OCI-LY1 (cell line): Measurements from ENCODE around the gene TEN1.

ENCODE experiments used
- H2AFZ ChIP-seq: fragments of 200-600 bp; sonication (generic), shearing (Covaris generic); 2 replicates; pipeline ENCODE4 v1.6.0; 2014; ENCODE audit warnings: antibody characterized with exemption, mild to moderate bottlenecking, low read length
- H3F3A ChIP-seq: fragments of 200-600 bp; sonication (generic), shearing (Covaris generic); 2 replicates; pipeline ENCODE4 v1.6.0; 2014; ENCODE audit warnings: mild to moderate bottlenecking, antibody characterized with exemption, low read length, moderate library complexity; ENCODE audit not compliant: insufficient read depth
- H3K27ac ChIP-seq: fragments of 200-600 bp; sonication (generic); 2 replicates; pipeline ENCODE4 v1.5.1; 2014; ENCODE audit warnings: low read length, mixed run types, mild to moderate bottlenecking, low read depth; ENCODE audit not compliant: poor library complexity, severe bottlenecking
- H3K27me3 ChIP-seq: fragments of 200-600 bp; sonication (generic); 2 replicates; pipeline ENCODE4 v1.6.0; 2014; ENCODE audit warnings: antibody characterized with exemption, mild to moderate bottlenecking, low read length, moderate library complexity; ENCODE audit not compliant: insufficient read depth
- H3K36me3 ChIP-seq: fragments of 200-600 bp; sonication (generic); 2 replicates; pipeline ENCODE4 v1.6.1; 2014; ENCODE audit warnings: mild to moderate bottlenecking, antibody characterized with exemption, low read length, moderate library complexity, mixed read lengths; ENCODE audit not compliant: insufficient read depth
- H3K4me1 ChIP-seq: fragments of 200-600 bp; sonication (generic); 2 replicates; pipeline ENCODE4 v1.5.1; 2014; ENCODE audit warnings: mild to moderate bottlenecking, low read length, moderate library complexity; ENCODE audit not compliant: insufficient read depth, severe bottlenecking
- H3K4me2 ChIP-seq: fragments of 200-600 bp; sonication (generic), shearing (Covaris generic); 2 replicates; pipeline ENCODE4 v1.6.1; 2014; ENCODE audit warnings: low read length
- H3K4me3 ChIP-seq: fragments of 200-600 bp; sonication (generic); 2 replicates; pipeline ENCODE4 v1.5.1; 2014; ENCODE audit warnings: low read length, low read depth, mild to moderate bottlenecking, mixed read lengths; ENCODE audit not compliant: poor library complexity, severe bottlenecking
- H3K79me2 ChIP-seq: fragments of 200-600 bp; shearing (Covaris generic); 2 replicates; pipeline ENCODE4 v1.6.1; 2016; ENCODE audit warnings: mixed run types, low read length, mixed read lengths; ENCODE audit not compliant: insufficient read depth
- H3K9ac ChIP-seq: fragments of 200-600 bp; sonication (generic), shearing (Covaris generic); 2 replicates; pipeline ENCODE4 v1.6.1; 2014; ENCODE audit warnings: mild to moderate bottlenecking, low read length, mixed read lengths
- H3K9me2 ChIP-seq: fragments of 200-600 bp; sonication (generic), shearing (Covaris generic); 2 replicates; pipeline ENCODE4 v1.6.1; 2014; ENCODE audit warnings: low read depth, mild to moderate bottlenecking, low read length, mixed read lengths
- H3K9me3 ChIP-seq: fragments of 200-600 bp; shearing (Covaris generic); 2 replicates; pipeline ENCODE4 v1.6.1; 2014; ENCODE audit warnings: low read length, mixed read lengths
- H4K20me1 ChIP-seq: fragments of 200-600 bp; sonication (generic), shearing (Covaris generic); 2 replicates; pipeline ENCODE4 v1.6.0; 2016; ENCODE audit warnings: mild to moderate bottlenecking, low read length; ENCODE audit not compliant: insufficient read depth
- CTCF ChIP-seq: fragments of 200-600 bp; sonication (generic), shearing (Covaris generic); IDR thresholded peaks from 2 replicates; pipeline ENCODE4 v1.5.1; 2017; ENCODE audit warnings: mild to moderate bottlenecking, antibody characterized with exemption, low read length, moderate library complexity, mixed read lengths
- EZH2 ChIP-seq: fragments of 200-600 bp; sonication (generic), shearing (Covaris generic); IDR thresholded peaks from 2 replicates; pipeline ENCODE4 v1.8.0; 2017; ENCODE audit warnings: borderline replicate concordance, mixed run types, mild to moderate bottlenecking, antibody characterized with exemption, low read length, moderate library complexity, mixed read lengths

TEN1 gene

GRCh38 chr17:75995385-75995925, 16.4 kb downstream of the TEN1 start:
- no peaks in the 10 kb centered on the region for H4K20me1 ChIP-seq
- no peaks in the 10 kb centered on the region for H3K9me2 ChIP-seq
- H3K9ac ChIP-seq = no peak overlapping the region
- H3F3A ChIP-seq = no peaks in the 10 kb centered on the region
- no peak overlapping the region for H3K4me2 ChIP-seq
- no peaks in the 10 kb centered on the region for H3K27me3 ChIP-seq
- H2AFZ ChIP-seq = no peak overlapping the region
- no peaks in the 10 kb centered on the region for H3K79me2 ChIP-seq
- H3K4me1 ChIP-seq = peaks cover 18% of the 10 kb centered on the region
- no peak overlapping the region for H3K4me3 ChIP-seq
- TF ChIP-seq EZH2 (no peak), CTCF (no peak)
- no peaks in the 10 kb centered on the region for H3K9me3 ChIP-seq
- peaks cover 7% of the 10 kb centered on the region; the same call in 1 of the 2 replicates for H3K36me3 ChIP-seq
- H3K27ac ChIP-seq = no peak overlapping the region

- Histone ChIP-seq H2AFZ (no peak overlapping the region), H4K20me1 (no peaks in the 10 kb centered on the region), H3K9me2 (no peaks in the 10 kb centered on the region), H3K36me3 (0 out of 2 replicates have a peak, but pooled peaks cover under 1% of the 10 kb centered on the region), H3K79me2 (no peaks in the 10 kb centered on the region), H3F3A (no peaks in the 10 kb centered on the region), H3K4me2 (no peak overlapping the region), H3K9ac (no peak overlapping the region), H3K9me3 (no peaks in the 10 kb centered on the region), H3K27ac (no peak overlapping the region), H3K4me3 (no peak overlapping the region), H3K27me3 (no peaks in the 10 kb centered on the region), H3K4me1 (peaks cover 14% of the 10 kb centered on the region)
- TF ChIP-seq CTCF = no peak
- no peak for TF ChIP-seq EZH2
Observed at GRCh38 chr17:75996665-75997590, 17.9 kb downstream of the TEN1 start.

- TF ChIP-seq CTCF = no peak
- no peak for TF ChIP-seq EZH2
- Histone ChIP-seq H3K4me2 (no peak overlapping the region), H2AFZ (no peak overlapping the region), H3K27me3 (no peaks in the 10 kb centered on the region), H3K27ac (no peak overlapping the region), H3F3A (no peaks in the 10 kb centered on the region), H3K79me2 (no peaks in the 10 kb centered on the region), H3K9me2 (no peaks in the 10 kb centered on the region), H3K9me3 (no peaks in the 10 kb centered on the region), H3K4me3 (no peak overlapping the region), H3K36me3 (no peaks in the 10 kb centered on the region), H4K20me1 (no peaks in the 10 kb centered on the region), H3K9ac (no peak overlapping the region), H3K4me1 (peaks cover 10% of the 10 kb centered on the region)
Observed at GRCh38 chr17:75998327-75998795, 19.3 kb downstream of the TEN1 start.
